GM12878 (cell line): ENCODE measurements around the gene NPAS3. TPM values are rescaled to one million over a fixed set of nuclear protein-coding genes. Genes with fewer than 3 reads are reported as not detected.

ENCODE experiments used
- HDAC2 ChIP-seq: fragments of 200-600 bp; sonication (generic); IDR thresholded peaks from 2 replicates; pipeline ENCODE4 v1.6.1; 2017
- IRF4 ChIP-seq: IDR thresholded peaks from 2 replicates; pipeline ENCODE4 v1.6.1; 2011; ENCODE audit warnings: low read depth, low read length
- MXI1 ChIP-seq: fragments of 150-350 bp; IDR thresholded peaks from 2 replicates; pipeline ENCODE4 v1.6.1; 2011; ENCODE audit warnings: low read depth, mild to moderate bottlenecking, inconsistent platforms, low read length, improper control_type of control experiment
- NFXL1 ChIP-seq: fragments of 450-650 bp; IDR thresholded peaks from 2 replicates; pipeline ENCODE4 v1.6.1; 2017; ENCODE audit warnings: antibody characterized with exemption, mild to moderate bottlenecking, borderline replicate concordance
- NFYA ChIP-seq: IDR thresholded peaks from 2 replicates; pipeline ENCODE4 v1.6.1; 2011; ENCODE audit warnings: low read depth, mild to moderate bottlenecking, low read length, improper control_type of control experiment, borderline replicate concordance
- PAX5 ChIP-seq: IDR thresholded peaks from 2 replicates; pipeline ENCODE4 v1.6.1; 2011; ENCODE audit warnings: low read depth, low read length, borderline replicate concordance
- RUNX3 ChIP-seq: IDR thresholded peaks from 2 replicates; pipeline ENCODE4 v1.6.1; 2012; ENCODE audit warnings: low read length, inconsistent platforms
- SREBF1 ChIP-seq: IDR thresholded peaks from 2 replicates; pipeline ENCODE4 v1.6.1; 2012; ENCODE audit warnings: mild to moderate bottlenecking, low read length
- ZNF384 ChIP-seq: IDR thresholded peaks from 2 replicates; pipeline ENCODE4 v1.6.1; 2012; ENCODE audit warnings: low read depth, mild to moderate bottlenecking, low read length, improper control_type of control experiment, borderline replicate concordance
- polyA plus RNA-seq, 11 experiments: library from polyadenylated mRNA; depleted of rRNA in 4 of 11; unstranded in 6 of 11; stranded (reverse) in 5 of 11; fragments of >200 nt; fragmentation: Nextera tagmentation in 4 of 11; fragmentation: Illumina TruSeq in 1 of 11; extraction: Ambion mirVana in 4 of 11; extraction: Trizol in 1 of 11; gene quantifications; 1 replicate in 1 of 11; 2 replicates in 10 of 11; pipeline versions ENCODE4 v1.2.1 to v1.2.3, GENCODE V29; 2011 to 2016; ENCODE audit warnings: inconsistent platforms in 2 of 11, missing spikeins in 2 of 11, low read depth in 1 of 11
- total RNA-seq, 4 experiments: library from RNA; depleted of rRNA in 3 of 4; stranded (reverse); fragments of >200 nt in 3 of 4; fragmentation: Illumina TruSeq in 1 of 4; extraction: Trizol in 1 of 4; gene quantifications; 2 replicates each; pipeline versions ENCODE4 v1.2.1 to v1.2.3, GENCODE V29; 2013 to 2021
- TF ChIP-seq, protein P1 (sequence below): IDR thresholded peaks from 2 replicates; pipeline ENCODE4 v1.6.1; 2012; ENCODE audit warnings: improper control_type of control experiment, low read depth, low read length; ENCODE audit not compliant: insufficient replicate concordance

The NPAS3 gene
- total and polyA plus RNA-seq, 10 of the 15 experiments (the other 5 are each of a cell fraction or from before 2014, with no cell fraction given) = under 0.01 to 2.7 (median 0.03) TPM; not detected in 6

DNA sequence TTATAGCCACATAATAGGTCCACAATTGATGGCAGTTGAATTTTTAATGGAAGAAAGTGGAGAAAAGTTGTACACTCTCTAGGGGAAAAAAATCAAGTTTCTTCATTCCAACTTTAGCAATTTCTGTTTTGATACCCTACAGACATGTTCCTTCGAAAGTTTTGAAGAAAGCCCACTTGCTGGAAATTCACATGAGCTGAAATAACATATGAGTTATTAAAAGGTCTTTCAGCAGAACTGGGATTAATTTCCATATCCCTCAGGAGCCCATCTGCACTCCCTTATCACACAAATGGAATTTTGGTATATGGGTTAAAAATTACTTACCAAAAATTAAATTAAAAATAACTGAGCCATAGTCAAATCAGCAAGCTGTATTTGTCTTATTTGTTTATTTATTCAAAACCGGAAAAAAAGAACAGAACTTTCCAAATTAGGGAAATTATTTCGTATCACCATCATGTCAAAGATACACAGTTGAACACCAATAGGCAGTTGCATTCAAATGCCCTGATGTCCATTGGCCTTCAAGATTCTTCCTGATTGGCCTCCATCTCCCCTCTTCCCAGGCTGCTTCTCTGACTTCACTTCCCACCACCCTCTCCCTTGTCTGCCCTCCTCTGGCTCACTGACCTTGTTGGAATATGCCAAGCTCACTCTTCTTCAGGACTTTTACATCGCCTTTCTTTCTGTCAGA lies 566.7 kb downstream of the NPAS3 start (continued):
- TF ChIP-seq, protein P1, sequence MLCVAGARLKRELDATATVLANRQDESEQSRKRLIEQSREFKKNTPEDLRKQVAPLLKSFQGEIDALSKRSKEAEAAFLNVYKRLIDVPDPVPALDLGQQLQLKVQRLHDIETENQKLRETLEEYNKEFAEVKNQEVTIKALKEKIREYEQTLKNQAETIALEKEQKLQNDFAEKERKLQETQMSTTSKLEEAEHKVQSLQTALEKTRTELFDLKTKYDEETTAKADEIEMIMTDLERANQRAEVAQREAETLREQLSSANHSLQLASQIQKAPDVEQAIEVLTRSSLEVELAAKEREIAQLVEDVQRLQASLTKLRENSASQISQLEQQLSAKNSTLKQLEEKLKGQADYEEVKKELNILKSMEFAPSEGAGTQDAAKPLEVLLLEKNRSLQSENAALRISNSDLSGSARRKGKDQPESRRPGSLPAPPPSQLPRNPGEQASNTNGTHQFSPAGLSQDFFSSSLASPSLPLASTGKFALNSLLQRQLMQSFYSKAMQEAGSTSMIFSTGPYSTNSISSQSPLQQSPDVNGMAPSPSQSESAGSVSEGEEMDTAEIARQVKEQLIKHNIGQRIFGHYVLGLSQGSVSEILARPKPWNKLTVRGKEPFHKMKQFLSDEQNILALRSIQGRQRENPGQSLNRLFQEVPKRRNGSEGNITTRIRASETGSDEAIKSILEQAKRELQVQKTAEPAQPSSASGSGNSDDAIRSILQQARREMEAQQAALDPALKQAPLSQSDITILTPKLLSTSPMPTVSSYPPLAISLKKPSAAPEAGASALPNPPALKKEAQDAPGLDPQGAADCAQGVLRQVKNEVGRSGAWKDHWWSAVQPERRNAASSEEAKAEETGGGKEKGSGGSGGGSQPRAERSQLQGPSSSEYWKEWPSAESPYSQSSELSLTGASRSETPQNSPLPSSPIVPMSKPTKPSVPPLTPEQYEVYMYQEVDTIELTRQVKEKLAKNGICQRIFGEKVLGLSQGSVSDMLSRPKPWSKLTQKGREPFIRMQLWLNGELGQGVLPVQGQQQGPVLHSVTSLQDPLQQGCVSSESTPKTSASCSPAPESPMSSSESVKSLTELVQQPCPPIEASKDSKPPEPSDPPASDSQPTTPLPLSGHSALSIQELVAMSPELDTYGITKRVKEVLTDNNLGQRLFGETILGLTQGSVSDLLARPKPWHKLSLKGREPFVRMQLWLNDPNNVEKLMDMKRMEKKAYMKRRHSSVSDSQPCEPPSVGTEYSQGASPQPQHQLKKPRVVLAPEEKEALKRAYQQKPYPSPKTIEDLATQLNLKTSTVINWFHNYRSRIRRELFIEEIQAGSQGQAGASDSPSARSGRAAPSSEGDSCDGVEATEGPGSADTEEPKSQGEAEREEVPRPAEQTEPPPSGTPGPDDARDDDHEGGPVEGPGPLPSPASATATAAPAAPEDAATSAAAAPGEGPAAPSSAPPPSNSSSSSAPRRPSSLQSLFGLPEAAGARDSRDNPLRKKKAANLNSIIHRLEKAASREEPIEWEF = no peak
- TF ChIP-seq ZNF384 (no peak), NFYA (no peak), HDAC2 (no peak), IRF4 (no peak), MXI1 (no peak), SREBF1 (no peak), RUNX3 (no peak), PAX5 (no peak), NFXL1 (no peak)
